ENCODE data around the gene PIK3CD. TPM values are rescaled to one million over a fixed set of nuclear protein-coding genes. Genes with fewer than 3 reads are reported as not detected.

The PIK3CD gene
- total and polyA plus RNA-seq, 7 donors = 0.44 to 2.5 (median 0.93) TPM

DNA sequence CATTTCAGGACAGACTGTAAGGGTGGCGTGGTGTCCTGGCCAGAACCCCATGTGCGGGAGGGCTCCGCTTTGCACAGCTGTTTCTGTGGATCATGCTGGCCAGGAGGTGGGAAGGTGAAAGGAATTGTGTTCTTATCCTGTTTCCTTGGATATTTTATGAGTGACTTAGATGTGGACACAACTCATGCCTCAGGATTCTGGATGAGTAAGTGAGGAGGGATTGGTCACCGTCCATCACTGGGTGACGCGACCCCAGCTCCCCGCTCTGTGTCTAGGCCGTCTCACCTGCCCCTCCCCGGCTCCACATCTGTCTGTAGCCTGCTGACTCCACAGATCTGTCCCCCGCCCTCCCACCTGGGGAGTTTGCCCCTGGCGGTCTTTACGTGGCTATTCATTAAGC, 48.8 kb downstream of the PIK3CD start:
- DNase-seq (no peak), ATAC-seq (no peak)
- TF ChIP-seq, protein P1, sequence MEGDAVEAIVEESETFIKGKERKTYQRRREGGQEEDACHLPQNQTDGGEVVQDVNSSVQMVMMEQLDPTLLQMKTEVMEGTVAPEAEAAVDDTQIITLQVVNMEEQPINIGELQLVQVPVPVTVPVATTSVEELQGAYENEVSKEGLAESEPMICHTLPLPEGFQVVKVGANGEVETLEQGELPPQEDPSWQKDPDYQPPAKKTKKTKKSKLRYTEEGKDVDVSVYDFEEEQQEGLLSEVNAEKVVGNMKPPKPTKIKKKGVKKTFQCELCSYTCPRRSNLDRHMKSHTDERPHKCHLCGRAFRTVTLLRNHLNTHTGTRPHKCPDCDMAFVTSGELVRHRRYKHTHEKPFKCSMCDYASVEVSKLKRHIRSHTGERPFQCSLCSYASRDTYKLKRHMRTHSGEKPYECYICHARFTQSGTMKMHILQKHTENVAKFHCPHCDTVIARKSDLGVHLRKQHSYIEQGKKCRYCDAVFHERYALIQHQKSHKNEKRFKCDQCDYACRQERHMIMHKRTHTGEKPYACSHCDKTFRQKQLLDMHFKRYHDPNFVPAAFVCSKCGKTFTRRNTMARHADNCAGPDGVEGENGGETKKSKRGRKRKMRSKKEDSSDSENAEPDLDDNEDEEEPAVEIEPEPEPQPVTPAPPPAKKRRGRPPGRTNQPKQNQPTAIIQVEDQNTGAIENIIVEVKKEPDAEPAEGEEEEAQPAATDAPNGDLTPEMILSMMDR (IDR thresholded peaks at IDR 0.05) = no peak
- no peaks in the 10 kb centered on the region for H3K9me3 ChIP-seq
- no peaks in the 10 kb centered on the region for H3K36me3 ChIP-seq (ENCODE audit: insufficient read depth in 1 of 2, low read depth in 1 of 2)
- no peaks in the 10 kb centered on the region for H3K4me1 ChIP-seq
- WGBS, 3 donors = 72 to 86% (median 76%) methylated on average over 12 of the region's 12 CpGs
- H3K27me3 ChIP-seq (ENCODE audit: insufficient read depth in 3 of 3, low read length in 2 of 3) = no peaks in the 10 kb centered on the region
- intact Hi-C loops (cut with DNase I) = no loop called here
- H3K4me3 ChIP-seq = no peak overlapping the region
- no peak overlapping the region for H3K27ac ChIP-seq

GRCh38 chr1:9701665-9702064, 50.1 kb downstream of the PIK3CD start:
- ATAC-seq (no peak), DNase-seq (no peak)
- Histone ChIP-seq H3K27ac (no peak overlapping the region), H3K4me3 (no peak overlapping the region), H3K9me3 (no peaks in the 10 kb centered on the region), H3K4me1 (no peaks in the 10 kb centered on the region), H3K27me3 (ENCODE audit: insufficient read depth in 3 of 3, low read length in 2 of 3) (no peaks in the 10 kb centered on the region), H3K36me3 (ENCODE audit: insufficient read depth in 1 of 2, low read depth in 1 of 2) (no peaks in the 10 kb centered on the region)
- TF ChIP-seq, protein P1 (IDR thresholded peaks at IDR 0.05) = no peak
- WGBS, 3 donors = 73 to 75% (median 74%) methylated on average over 4 of the region's 4 CpGs
- intact Hi-C loops (cut with DNase I) = no loop called here

DNA sequence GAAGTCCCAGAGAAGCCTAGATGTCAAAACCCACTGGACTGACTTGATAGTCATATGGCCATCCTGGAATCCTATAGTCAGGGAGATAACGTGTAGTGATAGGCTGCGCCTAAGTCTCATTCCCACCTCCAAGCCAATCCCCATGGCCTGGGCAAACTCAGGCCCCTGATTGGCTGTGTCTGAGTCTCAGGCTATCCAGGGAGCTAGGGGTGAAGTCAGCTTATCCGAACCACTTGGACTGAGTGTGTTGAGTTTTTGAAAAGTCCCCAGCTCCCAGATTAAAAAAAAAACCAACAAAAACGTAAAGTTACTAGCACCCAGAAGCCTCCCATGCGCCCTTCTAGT, 51.6 kb downstream of the PIK3CD start:
- H3K27me3 ChIP-seq (ENCODE audit: insufficient read depth in 3 of 3, low read length in 2 of 3) = no peaks in the 10 kb centered on the region
- no peak overlapping the region for H3K4me3 ChIP-seq
- no peaks in the 10 kb centered on the region for H3K4me1 ChIP-seq
- H3K9me3 ChIP-seq = no peaks in the 10 kb centered on the region
- WGBS, 3 donors = 76 to 83% (median 82%) methylated on average over 5 of the region's 5 CpGs
- TF ChIP-seq, protein P1 (IDR thresholded peaks at IDR 0.05) = no peak
- no peaks in the 10 kb centered on the region for H3K36me3 ChIP-seq (ENCODE audit: insufficient read depth in 1 of 2, low read depth in 1 of 2)
- H3K27ac ChIP-seq = no peak overlapping the region
- DNase-seq (no peak), ATAC-seq (no peak)
- intact Hi-C loops (cut with DNase I) = no loop called here

DNA sequence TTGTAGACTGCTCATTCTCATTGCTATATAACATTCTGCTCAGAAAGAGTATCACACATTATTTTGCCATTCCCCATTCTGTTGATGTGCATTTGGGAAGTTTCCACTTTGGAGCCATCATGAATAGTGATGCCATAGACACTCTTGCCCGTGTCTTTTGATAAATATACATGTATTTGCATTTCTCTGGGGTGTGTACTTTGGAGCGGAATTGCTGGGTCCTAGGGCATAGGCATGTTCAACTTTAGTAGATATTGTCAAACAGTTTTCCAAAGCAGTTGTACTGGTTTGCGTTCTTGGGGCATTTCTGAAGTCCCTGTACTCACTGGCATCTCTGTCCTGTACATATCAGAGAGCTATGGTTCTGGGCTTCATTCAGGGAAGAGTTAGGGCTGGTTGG, 52.1 kb downstream of the PIK3CD start:
- H3K4me1 ChIP-seq = no peaks in the 10 kb centered on the region
- intact Hi-C loops (cut with DNase I) = no loop called here
- no peak overlapping the region for H3K27ac ChIP-seq
- ATAC-seq = no peak
- no peak overlapping the region for H3K4me3 ChIP-seq
- TF ChIP-seq, protein P1 (IDR thresholded peaks at IDR 0.05) = no peak
- no peak for DNase-seq
- no peaks in the 10 kb centered on the region for H3K36me3 ChIP-seq (ENCODE audit: insufficient read depth in 1 of 2, low read depth in 1 of 2)
- no peaks in the 10 kb centered on the region for H3K9me3 ChIP-seq
- H3K27me3 ChIP-seq (ENCODE audit: insufficient read depth in 3 of 3, low read length in 2 of 3) = no peaks in the 10 kb centered on the region
- WGBS, 3 donors = 90 to 94% (median 94%) methylated on average over 3 of the region's 3 CpGs

- H3K36me3 ChIP-seq (ENCODE audit: insufficient read depth in 1 of 2, low read depth in 1 of 2) = no peaks in the 10 kb centered on the region
- intact Hi-C loops (cut with DNase I) = no loop called here
- H3K4me3 ChIP-seq = no peak overlapping the region
- H3K9me3 ChIP-seq = no peaks in the 10 kb centered on the region
- TF ChIP-seq, protein P1 (IDR thresholded peaks at IDR 0.05) = no peak
- DNase-seq = no peak
- H3K27me3 ChIP-seq (ENCODE audit: insufficient read depth in 3 of 3, low read length in 2 of 3) = no peaks in the 10 kb centered on the region
- no peak for ATAC-seq
- H3K27ac ChIP-seq = no peak overlapping the region
- H3K4me1 ChIP-seq = no peaks in the 10 kb centered on the region
- WGBS, 3 donors = 91 to 94% (median 93%) methylated on average over 8 of the region's 8 CpGs
These were observed 54.0 kb downstream of the PIK3CD start for GRCh38 chr1:9705337-9706093.
